Activated T-helper 17 cell treated with anti-CD3 and anti-CD28 coated beads, Interleukin-2, amount 50 U/mL, for 72 hours (primary cell): ENCODE data around the gene ELOVL3. TPM values are rescaled to one million over a fixed set of nuclear protein-coding genes. Genes with fewer than 3 reads are reported as not detected.

Source experiments
- ATAC-seq: fragments of 150-1000 bp; cut with Tn5 transposase; replicated peaks from 2 replicates; pipeline ENCODE4 v1.10.0; 2021; ENCODE audit warnings: mild to moderate bottlenecking, moderate library complexity
- H3K27ac Mint-ChIP-seq: one replicate; pipeline ENCODE4 v1.8.0; 2022; ENCODE audit warnings: mixed read lengths
- H3K27me3 Mint-ChIP-seq: one replicate; pipeline ENCODE4 v1.8.0; 2022; ENCODE audit warnings: mixed read lengths
- H3K36me3 Mint-ChIP-seq: one replicate; pipeline ENCODE4 v1.8.0; 2022; ENCODE audit warnings: low read depth, mild to moderate bottlenecking, mixed read lengths
- H3K4me1 Mint-ChIP-seq: one replicate; pipeline ENCODE4 v1.8.0; 2022; ENCODE audit warnings: mixed read lengths
- H3K4me3 Mint-ChIP-seq: one replicate; pipeline ENCODE4 v1.8.0; 2022; ENCODE audit warnings: mild to moderate bottlenecking, mixed read lengths
- H3K9me3 Mint-ChIP-seq: one replicate; pipeline ENCODE4 v1.8.0; 2022; ENCODE audit warnings: mixed read lengths
- total RNA-seq, 2 donors: library from RNA; stranded (reverse); gene quantifications; one replicate each; pipeline ENCODE4 v1.2.3, GENCODE V29; 2022

ELOVL3 gene
- total RNA-seq, 2 donors from 2014 or later = 0.24 to 0.32 TPM

GRCh38 chr10:102255404-102255803 lies 29.3 kb downstream of the ELOVL3 start:
- peaks cover 35% of the 10 kb centered on the region for H3K36me3 Mint-ChIP-seq
- no peak overlapping the region for H3K4me3 Mint-ChIP-seq
- H3K27me3 Mint-ChIP-seq = no peaks in the 10 kb centered on the region
- no peak overlapping the region for H3K27ac Mint-ChIP-seq
- no peaks in the 10 kb centered on the region for H3K4me1 Mint-ChIP-seq
- no peak for ATAC-seq
- no peaks in the 10 kb centered on the region for H3K9me3 Mint-ChIP-seq

- no peak for ATAC-seq
- Mint-ChIP-seq H3K27me3 (no peaks in the 10 kb centered on the region), H3K4me1 (peaks cover 9% of the 10 kb centered on the region), H3K4me3 (no peak overlapping the region), H3K27ac (no peak overlapping the region), H3K36me3 (peaks cover 77% of the 10 kb centered on the region), H3K9me3 (no peaks in the 10 kb centered on the region)
These were observed 35.1 kb downstream of the ELOVL3 start for GRCh38 chr10:102261196-102261595.

- H3K4me1 Mint-ChIP-seq = peaks cover 11% of the 10 kb centered on the region
- no peaks in the 10 kb centered on the region for H3K27me3 Mint-ChIP-seq
- no peak overlapping the region for H3K4me3 Mint-ChIP-seq
- no peak for ATAC-seq
- no peaks in the 10 kb centered on the region for H3K9me3 Mint-ChIP-seq
- H3K27ac Mint-ChIP-seq = no peak overlapping the region
- peaks cover 74% of the 10 kb centered on the region for H3K36me3 Mint-ChIP-seq
These were observed 35.7 kb downstream of the ELOVL3 start for GRCh38 chr10:102261842-102262241.

DNA sequence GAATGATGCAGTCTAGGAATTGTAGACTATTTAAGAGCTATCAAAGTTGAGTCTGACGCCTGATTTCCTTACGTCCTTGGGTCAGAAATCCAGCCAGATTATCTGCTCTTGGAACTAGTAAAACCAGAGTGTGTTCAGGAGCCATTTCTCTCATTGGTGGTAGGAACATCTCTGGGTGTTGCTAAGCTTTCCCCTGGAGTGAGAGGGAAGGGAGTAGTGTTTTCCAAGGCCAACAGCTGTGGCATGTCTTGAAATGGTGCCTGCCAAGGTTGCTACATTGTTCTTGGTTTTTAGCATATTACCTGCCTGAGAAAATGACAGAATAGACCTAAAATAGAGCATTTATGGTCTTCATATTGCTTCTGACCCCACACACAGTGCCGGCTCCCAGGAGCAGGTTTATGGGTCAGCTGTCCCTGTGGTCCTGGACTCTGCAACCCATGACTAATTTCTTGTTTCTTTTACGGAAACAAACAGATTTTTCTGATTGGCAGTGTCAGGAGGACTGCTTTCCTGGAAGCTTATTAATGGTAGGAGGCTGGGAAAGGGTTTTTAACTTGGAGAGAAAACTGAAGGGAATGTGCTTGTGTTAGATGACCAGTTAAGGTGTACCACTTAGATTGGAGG lies 36.8 kb downstream of the ELOVL3 start:
- H3K27me3 Mint-ChIP-seq = no peaks in the 10 kb centered on the region
- H3K4me1 Mint-ChIP-seq = peaks cover 21% of the 10 kb centered on the region
- H3K27ac Mint-ChIP-seq = no peak overlapping the region
- peaks cover 74% of the 10 kb centered on the region for H3K36me3 Mint-ChIP-seq
- H3K4me3 Mint-ChIP-seq = no peak overlapping the region
- ATAC-seq = no peak
- no peaks in the 10 kb centered on the region for H3K9me3 Mint-ChIP-seq

DNA sequence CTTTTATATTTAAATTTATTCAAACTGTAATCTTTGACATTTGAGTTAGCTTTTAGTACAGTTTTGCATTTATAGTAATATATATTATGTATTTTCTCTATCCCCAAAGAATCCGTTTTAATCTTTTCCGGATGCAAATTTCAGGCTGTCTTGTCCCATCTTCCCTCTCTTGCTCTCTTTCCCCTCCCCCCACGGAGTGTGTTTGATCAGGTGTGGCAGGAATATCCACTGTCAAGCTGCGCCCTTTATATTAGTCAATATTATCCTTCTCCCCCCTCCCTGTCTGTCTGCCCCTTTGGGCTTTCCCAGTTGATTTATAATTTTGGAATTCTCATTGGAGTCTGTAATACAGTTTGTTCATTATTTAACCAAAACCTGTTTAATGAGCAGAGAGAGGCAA lies 38.3 kb downstream of the ELOVL3 start:
- Mint-ChIP-seq H3K27ac (peak overlapping the region; percentile 63), H3K36me3 (peaks cover 74% of the 10 kb centered on the region)
- no peak for ATAC-seq

GRCh38 chr10:102266670-102267069 lies 40.6 kb downstream of the ELOVL3 start:
- no peaks in the 10 kb centered on the region for H3K9me3 Mint-ChIP-seq
- peaks cover 37% of the 10 kb centered on the region for H3K4me1 Mint-ChIP-seq
- no peak for ATAC-seq

More for the DNA sequence above, 38.3 kb downstream of the ELOVL3 start:
- no peaks in the 10 kb centered on the region for H3K27me3 Mint-ChIP-seq
- H3K9me3 Mint-ChIP-seq = no peaks in the 10 kb centered on the region
- H3K4me1 Mint-ChIP-seq = peaks cover 36% of the 10 kb centered on the region
- no peak overlapping the region for H3K4me3 Mint-ChIP-seq

GRCh38 chr10:102267748-102268147 lies 41.6 kb downstream of the ELOVL3 start:
- H3K4me1 Mint-ChIP-seq = peaks cover 37% of the 10 kb centered on the region
- H3K27ac Mint-ChIP-seq = peak overlapping the region; percentile 96
- peak; percentile 93 for ATAC-seq
- H3K36me3 Mint-ChIP-seq = peaks cover 49% of the 10 kb centered on the region
- peak overlapping the region; percentile 72 for H3K4me3 Mint-ChIP-seq
- H3K9me3 Mint-ChIP-seq = no peaks in the 10 kb centered on the region
- H3K27me3 Mint-ChIP-seq = no peaks in the 10 kb centered on the region

More at GRCh38 chr10:102266670-102267069, 40.6 kb downstream of the ELOVL3 start:
- Mint-ChIP-seq H3K27me3 (no peaks in the 10 kb centered on the region), H3K36me3 (peaks cover 53% of the 10 kb centered on the region), H3K4me3 (peak overlapping the region; percentile 72), H3K27ac (peak overlapping the region; percentile 96)

- no peaks in the 10 kb centered on the region for H3K9me3 Mint-ChIP-seq
- peak overlapping the region; percentile 96 for H3K27ac Mint-ChIP-seq
- peak overlapping the region; percentile 72 for H3K4me3 Mint-ChIP-seq
- peaks cover 40% of the 10 kb centered on the region for H3K4me1 Mint-ChIP-seq
- peak; percentile 68 for ATAC-seq
- no peaks in the 10 kb centered on the region for H3K27me3 Mint-ChIP-seq
- peaks cover 43% of the 10 kb centered on the region for H3K36me3 Mint-ChIP-seq
These were observed 42.3 kb downstream of the ELOVL3 start for GRCh38 chr10:102268375-102268888.

DNA sequence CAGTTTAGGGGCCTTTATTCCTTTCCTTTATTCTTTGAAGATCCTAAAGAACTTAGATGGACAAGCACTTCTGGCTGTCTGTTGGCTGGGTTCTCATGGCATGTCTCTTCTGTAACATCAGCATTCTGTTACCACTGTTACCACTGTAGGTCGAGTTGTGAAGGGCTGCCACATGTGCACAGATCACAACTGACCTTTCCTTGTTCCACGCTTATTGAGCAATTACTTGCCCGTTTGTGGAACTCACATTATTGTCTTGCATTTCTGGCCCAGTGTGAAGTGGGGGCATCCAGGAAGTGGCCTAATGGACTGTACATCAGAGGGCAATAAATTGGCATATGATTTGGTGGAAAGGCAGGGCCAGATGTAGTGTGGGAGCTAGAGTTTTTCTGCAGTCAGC lies 42.9 kb downstream of the ELOVL3 start:
- Mint-ChIP-seq H3K4me1 (peaks cover 45% of the 10 kb centered on the region), H3K36me3 (peaks cover 38% of the 10 kb centered on the region), H3K27ac (peak overlapping the region; percentile 96), H3K4me3 (peak overlapping the region; percentile 72), H3K9me3 (no peaks in the 10 kb centered on the region), H3K27me3 (no peaks in the 10 kb centered on the region)
- no peak for ATAC-seq

- Mint-ChIP-seq H3K4me3 (no peak overlapping the region), H3K9me3 (no peaks in the 10 kb centered on the region), H3K36me3 (peaks cover 27% of the 10 kb centered on the region), H3K27ac (no peak overlapping the region), H3K27me3 (no peaks in the 10 kb centered on the region), H3K4me1 (peaks cover 12% of the 10 kb centered on the region)
- ATAC-seq = no peak
These were observed 48.0 kb downstream of the ELOVL3 start for GRCh38 chr10:102274062-102274461.

DNA sequence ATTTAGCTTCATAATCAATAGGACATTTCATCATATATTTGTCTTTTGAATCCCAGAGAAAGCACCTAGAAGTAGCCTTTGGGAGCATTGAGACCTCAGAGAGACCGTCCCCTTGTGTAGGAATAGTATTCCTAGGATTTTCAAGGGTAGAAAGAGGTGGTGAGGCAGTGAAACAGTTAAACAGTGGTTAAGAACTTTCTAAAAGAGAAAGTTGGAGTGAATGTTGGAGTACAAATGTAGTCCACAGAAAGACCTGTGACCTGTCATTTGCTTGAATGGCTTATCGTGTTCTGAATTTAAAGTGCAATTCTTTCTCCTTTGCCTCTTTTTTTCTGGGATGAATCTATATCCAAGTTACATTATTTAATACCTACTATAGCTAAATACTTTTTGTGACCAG lies 49.2 kb downstream of the ELOVL3 start:
- H3K27ac Mint-ChIP-seq = no peak overlapping the region
- no peaks in the 10 kb centered on the region for H3K9me3 Mint-ChIP-seq
- peaks cover 17% of the 10 kb centered on the region for H3K4me1 Mint-ChIP-seq
- ATAC-seq = no peak
- peaks cover 28% of the 10 kb centered on the region for H3K36me3 Mint-ChIP-seq
- no peaks in the 10 kb centered on the region for H3K27me3 Mint-ChIP-seq
- no peak overlapping the region for H3K4me3 Mint-ChIP-seq

- H3K4me3 Mint-ChIP-seq = no peak overlapping the region
These were observed 53.0 kb downstream of the ELOVL3 start for GRCh38 chr10:102279104-102279503.

More at GRCh38 chr10:102279104-102279503, 53.0 kb downstream of the ELOVL3 start:
- peaks cover 28% of the 10 kb centered on the region for H3K36me3 Mint-ChIP-seq
- H3K27me3 Mint-ChIP-seq = no peaks in the 10 kb centered on the region
- no peaks in the 10 kb centered on the region for H3K9me3 Mint-ChIP-seq
- ATAC-seq = no peak
- H3K4me1 Mint-ChIP-seq = peaks cover 31% of the 10 kb centered on the region
- no peak overlapping the region for H3K27ac Mint-ChIP-seq

Other genes starting within 250 kb of the ELOVL3 start
- 10 to 100 TPM; 27.7 to 38.5 TPM for gene ARMH3, start 170.1 kb upstream of the ELOVL3 start, total RNA-seq
- 10 to 100 TPM; 12.5 to 21.6 TPM for gene HPS6, start 160.9 kb upstream of the ELOVL3 start, total RNA-seq
- 10 to 100 TPM; 93.6 to 99.1 TPM for gene LDB1, start 105.9 kb upstream of the ELOVL3 start, total RNA-seq
- 10 to 100 TPM; 34.5 to 71.3 TPM for gene PPRC1, start 93.3 kb upstream of the ELOVL3 start, total RNA-seq
- gene NOLC1, start 73.9 kb upstream of the ELOVL3 start, total RNA-seq = 100 to 1,000 TPM in 1 of 2 donors, 10 to 100 TPM in 1; 76.9 to 168 TPM
- gene PITX3, start 15.2 kb downstream of the ELOVL3 start, total RNA-seq = under 1 TPM in 1 of 2 donors, not detected in 1; 0.17 TPM
- gene GBF1, start 19.2 kb downstream of the ELOVL3 start, total RNA-seq = 10 to 100 TPM; 28.5 to 38.9 TPM
- 100 to 1,000 TPM; 192 to 372 TPM for gene NFKB2, start 169.4 kb downstream of the ELOVL3 start, total RNA-seq
- gene PSD, start 192.5 kb downstream of the ELOVL3 start, total RNA-seq = 1 to 10 TPM; 3.0 to 8.0 TPM
- 10 to 100 TPM; 12.6 to 15.4 TPM for gene FBXL15, start 194.5 kb downstream of the ELOVL3 start, total RNA-seq
- gene CUEDC2, start 206.3 kb downstream of the ELOVL3 start, total RNA-seq = 10 to 100 TPM; 53.3 to 58.5 TPM
- under 1 TPM; 0.29 to 0.39 TPM for gene C10orf95, start 225.2 kb downstream of the ELOVL3 start, total RNA-seq